ENCODE data around the gene ERAP2. TPM values are rescaled to one million over a fixed set of nuclear protein-coding genes. Genes with fewer than 3 reads are reported as not detected.

The ERAP2 gene
- total RNA-seq, 1 donor from 2014 or later = 0.08 TPM

- H3K4me1 Mint-ChIP-seq (ENCODE audit: unreplicated experiment) = no peaks in the 10 kb centered on the region
- H3K9me3 Mint-ChIP-seq (ENCODE audit: unreplicated experiment) = no peaks in the 10 kb centered on the region
- TF ChIP-seq CTCF (IDR thresholded peaks at IDR 0.05; ENCODE audit: unreplicated experiment) = no peak
- no peak overlapping the region for H3K4me3 Mint-ChIP-seq (ENCODE audit: unreplicated experiment)
- no peaks in the 10 kb centered on the region for H3K27me3 Mint-ChIP-seq (ENCODE audit: unreplicated experiment)
- H3K36me3 Mint-ChIP-seq (ENCODE audit: low read depth, unreplicated experiment) = no peaks in the 10 kb centered on the region
- no peak for DNase-seq (ENCODE audit: low spot score)
- H3K27ac Mint-ChIP-seq (ENCODE audit: unreplicated experiment) = no peak overlapping the region
These were observed 33.1 kb downstream of the ERAP2 start for GRCh38 chr5:96909435-96909834.

- no peaks in the 10 kb centered on the region for H3K9me3 Mint-ChIP-seq (ENCODE audit: unreplicated experiment)
- no peak overlapping the region for H3K4me3 Mint-ChIP-seq (ENCODE audit: unreplicated experiment)
- no peak for TF ChIP-seq CTCF (IDR thresholded peaks at IDR 0.05; ENCODE audit: unreplicated experiment)
These were observed 34.8 kb downstream of the ERAP2 start for GRCh38 chr5:96911139-96911538.

GRCh38 chr5:96913233-96913632 lies 36.9 kb downstream of the ERAP2 start:
- DNase-seq (ENCODE audit: low spot score) = no peak
- no peaks in the 10 kb centered on the region for H3K36me3 Mint-ChIP-seq (ENCODE audit: low read depth, unreplicated experiment)
- TF ChIP-seq CTCF (IDR thresholded peaks at IDR 0.05; ENCODE audit: unreplicated experiment) = no peak
- no peaks in the 10 kb centered on the region for H3K4me1 Mint-ChIP-seq (ENCODE audit: unreplicated experiment)
- H3K9me3 Mint-ChIP-seq (ENCODE audit: unreplicated experiment) = no peaks in the 10 kb centered on the region
- H3K27me3 Mint-ChIP-seq (ENCODE audit: unreplicated experiment) = no peaks in the 10 kb centered on the region
- no peak overlapping the region for H3K4me3 Mint-ChIP-seq (ENCODE audit: unreplicated experiment)
- H3K27ac Mint-ChIP-seq (ENCODE audit: unreplicated experiment) = no peak overlapping the region

More at GRCh38 chr5:96911139-96911538, 34.8 kb downstream of the ERAP2 start:
- no peaks in the 10 kb centered on the region for H3K4me1 Mint-ChIP-seq (ENCODE audit: unreplicated experiment)
- no peak overlapping the region for H3K27ac Mint-ChIP-seq (ENCODE audit: unreplicated experiment)
- H3K27me3 Mint-ChIP-seq (ENCODE audit: unreplicated experiment) = no peaks in the 10 kb centered on the region
- DNase-seq (ENCODE audit: low spot score) = no peak
- no peaks in the 10 kb centered on the region for H3K36me3 Mint-ChIP-seq (ENCODE audit: low read depth, unreplicated experiment)

GRCh38 chr5:96919754-96920197 lies 43.5 kb downstream of the ERAP2 start:
- no peak for TF ChIP-seq CTCF (IDR thresholded peaks at IDR 0.05; ENCODE audit: unreplicated experiment)
- no peaks in the 10 kb centered on the region for H3K4me1 Mint-ChIP-seq (ENCODE audit: unreplicated experiment)
- no peaks in the 10 kb centered on the region for H3K9me3 Mint-ChIP-seq (ENCODE audit: unreplicated experiment)
- no peaks in the 10 kb centered on the region for H3K27me3 Mint-ChIP-seq (ENCODE audit: unreplicated experiment)
- H3K36me3 Mint-ChIP-seq (ENCODE audit: low read depth, unreplicated experiment) = no peaks in the 10 kb centered on the region
- H3K4me3 Mint-ChIP-seq (ENCODE audit: unreplicated experiment) = no peak overlapping the region
- no peak for DNase-seq (ENCODE audit: low spot score)
- H3K27ac Mint-ChIP-seq (ENCODE audit: unreplicated experiment) = no peak overlapping the region

GRCh38 chr5:96920744-96921355 lies 44.5 kb downstream of the ERAP2 start:
- no peak for DNase-seq (ENCODE audit: low spot score)
- Mint-ChIP-seq H3K4me3 (ENCODE audit: unreplicated experiment) (no peak overlapping the region), H3K4me1 (ENCODE audit: unreplicated experiment) (no peaks in the 10 kb centered on the region), H3K9me3 (ENCODE audit: unreplicated experiment) (no peaks in the 10 kb centered on the region), H3K27ac (ENCODE audit: unreplicated experiment) (no peak overlapping the region), H3K36me3 (ENCODE audit: low read depth, unreplicated experiment) (no peaks in the 10 kb centered on the region), H3K27me3 (ENCODE audit: unreplicated experiment) (no peaks in the 10 kb centered on the region)
- no peak for TF ChIP-seq CTCF (IDR thresholded peaks at IDR 0.05; ENCODE audit: unreplicated experiment)

All from endothelial cell (in vitro differentiated cells).